Astrocyte of the spinal cord (primary cell): Measurements from ENCODE around the gene ACAP3.

ENCODE experiments used
- DNase-seq: peaks from one replicate; pipeline ENCODE4 v3.0.0; 2011; ENCODE audit warnings: low read depth, low spot score
- H3K4me3 ChIP-seq: 2 replicates; pipeline ENCODE4 v1.5.1; 2011; ENCODE audit warnings: low read depth, mild to moderate bottlenecking, low read length, moderate library complexity
- in situ Hi-C: cut with HindIII; loops from 2 replicates; pipeline ENCODE4 v1.10.0; 2017; ENCODE audit warnings: low sequenced_read_pairs
- TF ChIP-seq, protein P1 (sequence below): IDR thresholded peaks from 2 replicates; pipeline ENCODE4 v1.5.1; 2012; ENCODE audit warnings: low read depth, mild to moderate bottlenecking, low read length, inconsistent platforms

The ACAP3 gene

GRCh38 chr1:1272341-1273208, 35.2 kb downstream of the ACAP3 start:
- DNase-seq, result no peak
- peak overlapping the region; percentile 86 for H3K4me3 ChIP-seq
- TF ChIP-seq, protein P1, sequence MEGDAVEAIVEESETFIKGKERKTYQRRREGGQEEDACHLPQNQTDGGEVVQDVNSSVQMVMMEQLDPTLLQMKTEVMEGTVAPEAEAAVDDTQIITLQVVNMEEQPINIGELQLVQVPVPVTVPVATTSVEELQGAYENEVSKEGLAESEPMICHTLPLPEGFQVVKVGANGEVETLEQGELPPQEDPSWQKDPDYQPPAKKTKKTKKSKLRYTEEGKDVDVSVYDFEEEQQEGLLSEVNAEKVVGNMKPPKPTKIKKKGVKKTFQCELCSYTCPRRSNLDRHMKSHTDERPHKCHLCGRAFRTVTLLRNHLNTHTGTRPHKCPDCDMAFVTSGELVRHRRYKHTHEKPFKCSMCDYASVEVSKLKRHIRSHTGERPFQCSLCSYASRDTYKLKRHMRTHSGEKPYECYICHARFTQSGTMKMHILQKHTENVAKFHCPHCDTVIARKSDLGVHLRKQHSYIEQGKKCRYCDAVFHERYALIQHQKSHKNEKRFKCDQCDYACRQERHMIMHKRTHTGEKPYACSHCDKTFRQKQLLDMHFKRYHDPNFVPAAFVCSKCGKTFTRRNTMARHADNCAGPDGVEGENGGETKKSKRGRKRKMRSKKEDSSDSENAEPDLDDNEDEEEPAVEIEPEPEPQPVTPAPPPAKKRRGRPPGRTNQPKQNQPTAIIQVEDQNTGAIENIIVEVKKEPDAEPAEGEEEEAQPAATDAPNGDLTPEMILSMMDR, result no peak
- in situ Hi-C loops, result no loop called here

- DNase-seq, result no peak
- in situ Hi-C loops, result no loop called here
- no peak overlapping the region for H3K4me3 ChIP-seq
- TF ChIP-seq, protein P1, result no peak
Observed at GRCh38 chr1:1270813-1271212, 36.9 kb downstream of the ACAP3 start.

GRCh38 chr1:1268284-1268682, 39.4 kb downstream of the ACAP3 start:
- TF ChIP-seq, protein P1, result no peak
- in situ Hi-C loops, result no loop called here
- no peak overlapping the region for H3K4me3 ChIP-seq
- DNase-seq, result no peak

GRCh38 chr1:1267488-1268283, 40.0 kb downstream of the ACAP3 start:
- in situ Hi-C loops, result no loop called here
- H3K4me3 ChIP-seq, result no peak overlapping the region
- no peak for DNase-seq
- TF ChIP-seq, protein P1, result no peak

DNA sequence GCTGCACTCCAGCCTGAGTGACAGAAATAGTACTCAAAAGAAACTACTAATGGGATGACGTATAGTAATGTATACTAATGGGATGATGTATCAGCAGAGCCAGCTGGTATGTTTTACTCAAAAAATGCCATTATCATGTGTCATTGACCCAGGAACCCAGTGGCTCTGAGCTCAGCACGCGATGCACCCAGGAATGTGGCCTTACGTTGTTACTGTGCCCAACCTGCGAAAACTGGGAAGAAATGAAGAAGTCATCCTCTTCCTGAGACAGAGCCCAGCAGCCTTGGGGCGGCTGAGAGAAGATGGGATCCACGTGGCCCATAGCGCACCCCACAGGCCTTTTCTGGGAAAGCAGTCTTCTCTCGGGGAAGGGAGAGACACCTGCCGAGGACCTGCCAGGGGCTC, 42.9 kb downstream of the ACAP3 start:
- in situ Hi-C loops, result no loop called here
- no peak overlapping the region for H3K4me3 ChIP-seq
- TF ChIP-seq, protein P1, result peak; percentile 60
- DNase-seq, result peak; percentile 95

DNA sequence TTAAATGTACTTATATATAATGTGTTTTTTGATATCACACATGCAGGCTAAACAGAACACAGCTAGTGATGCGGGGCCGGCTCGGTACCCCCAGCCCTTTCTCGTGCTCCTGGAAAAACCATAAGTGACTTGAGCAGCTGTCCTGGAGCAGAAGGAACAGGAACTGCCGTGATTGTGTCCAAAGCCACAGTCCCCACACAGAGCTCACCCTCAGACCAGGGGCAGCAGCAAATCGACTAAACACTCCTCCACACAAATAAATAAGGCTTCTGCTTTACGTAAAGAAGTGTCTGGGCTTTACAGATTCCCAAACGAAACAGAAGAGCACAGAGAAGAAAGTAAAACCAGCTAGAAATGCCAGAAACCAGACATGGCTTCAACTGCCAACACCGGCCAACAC, 43.7 kb downstream of the ACAP3 start:
- DNase-seq, result no peak
- no peak overlapping the region for H3K4me3 ChIP-seq
- in situ Hi-C loops, result no loop called here
- TF ChIP-seq, protein P1, result no peak
